LNCAP (cell line): ENCODE measurements around the gene CCDC141.

Source experiments
- TF ChIP-seq, protein P1 (sequence below): fragments of 450-650 bp; IDR thresholded peaks from 2 replicates; pipeline ENCODE4 v1.5.1; 2017; ENCODE audit warnings: mild to moderate bottlenecking

The CCDC141 gene

GRCh38 chr2:178848335-178848734 is 201.6 kb downstream of the CCDC141 start:
- TF ChIP-seq, protein P1, sequence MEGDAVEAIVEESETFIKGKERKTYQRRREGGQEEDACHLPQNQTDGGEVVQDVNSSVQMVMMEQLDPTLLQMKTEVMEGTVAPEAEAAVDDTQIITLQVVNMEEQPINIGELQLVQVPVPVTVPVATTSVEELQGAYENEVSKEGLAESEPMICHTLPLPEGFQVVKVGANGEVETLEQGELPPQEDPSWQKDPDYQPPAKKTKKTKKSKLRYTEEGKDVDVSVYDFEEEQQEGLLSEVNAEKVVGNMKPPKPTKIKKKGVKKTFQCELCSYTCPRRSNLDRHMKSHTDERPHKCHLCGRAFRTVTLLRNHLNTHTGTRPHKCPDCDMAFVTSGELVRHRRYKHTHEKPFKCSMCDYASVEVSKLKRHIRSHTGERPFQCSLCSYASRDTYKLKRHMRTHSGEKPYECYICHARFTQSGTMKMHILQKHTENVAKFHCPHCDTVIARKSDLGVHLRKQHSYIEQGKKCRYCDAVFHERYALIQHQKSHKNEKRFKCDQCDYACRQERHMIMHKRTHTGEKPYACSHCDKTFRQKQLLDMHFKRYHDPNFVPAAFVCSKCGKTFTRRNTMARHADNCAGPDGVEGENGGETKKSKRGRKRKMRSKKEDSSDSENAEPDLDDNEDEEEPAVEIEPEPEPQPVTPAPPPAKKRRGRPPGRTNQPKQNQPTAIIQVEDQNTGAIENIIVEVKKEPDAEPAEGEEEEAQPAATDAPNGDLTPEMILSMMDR = no peak

- TF ChIP-seq, protein P1 = no peak
These were observed 203.5 kb downstream of the CCDC141 start for GRCh38 chr2:178846458-178846802.

- TF ChIP-seq, protein P1 = no peak
These were observed 204.1 kb downstream of the CCDC141 start for GRCh38 chr2:178845566-178846457.

DNA sequence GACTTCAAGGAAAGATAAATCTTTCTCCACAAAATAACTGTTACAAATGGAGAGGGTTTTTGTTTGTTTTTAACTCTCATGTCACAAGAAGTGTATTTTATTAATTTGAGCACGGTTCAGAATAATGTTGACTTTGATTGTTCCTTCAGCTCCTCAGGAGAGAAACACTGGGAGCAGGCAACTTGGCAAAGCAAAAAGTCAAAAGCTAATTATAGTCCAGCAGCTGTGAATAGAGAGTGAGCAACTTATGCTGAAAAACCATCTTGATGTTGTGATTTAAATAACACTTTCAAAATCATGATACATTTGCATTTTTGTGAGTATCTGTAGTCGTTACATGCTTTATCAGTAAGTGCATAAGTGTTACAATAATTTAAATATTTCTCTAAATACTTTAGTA is 205.2 kb downstream of the CCDC141 start:
- TF ChIP-seq, protein P1 = no peak

DNA sequence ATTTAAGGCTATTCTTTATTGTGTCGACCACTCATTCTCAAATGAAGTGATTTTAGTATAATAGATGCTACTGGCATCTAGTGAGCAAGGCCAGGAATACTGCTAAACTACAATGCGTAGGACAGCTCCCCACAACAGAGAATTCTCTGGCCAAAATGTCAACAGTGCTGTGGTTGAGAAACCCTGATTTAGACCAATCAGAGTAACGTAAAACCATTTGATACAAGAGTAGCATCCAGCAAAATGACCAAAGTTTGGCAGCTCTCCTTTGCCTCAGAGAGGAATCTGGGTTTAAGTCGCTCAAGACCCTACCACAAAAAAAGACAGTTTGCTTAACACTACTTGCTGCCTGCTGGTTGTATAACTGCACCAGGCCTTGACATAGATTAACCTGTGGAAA is 205.7 kb downstream of the CCDC141 start:
- TF ChIP-seq, protein P1 = no peak

GRCh38 chr2:178843697-178844096 is 206.2 kb downstream of the CCDC141 start:
- TF ChIP-seq, protein P1 = no peak

DNA sequence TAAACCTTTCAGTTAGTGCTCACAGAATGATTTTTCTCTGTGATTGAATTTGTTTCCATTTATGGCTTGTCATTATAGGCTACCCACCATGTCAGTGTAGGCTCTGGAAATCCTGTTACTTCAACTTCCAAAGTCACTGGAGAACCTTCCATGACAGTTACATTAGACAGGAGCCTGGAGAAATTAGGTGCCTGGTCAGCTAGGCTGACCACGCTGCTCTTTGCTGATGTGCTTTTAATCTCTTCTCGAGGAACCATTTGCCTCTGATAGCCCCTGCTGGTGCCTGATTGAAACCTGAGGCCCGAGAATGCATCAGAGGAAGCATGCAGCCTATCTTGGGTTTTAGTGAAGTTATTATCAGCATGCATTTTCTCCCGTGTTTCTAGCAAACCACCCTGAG is 213.1 kb downstream of the CCDC141 start:
- TF ChIP-seq, protein P1 = no peak
